ENCODE data around the gene STK26.

DNA sequence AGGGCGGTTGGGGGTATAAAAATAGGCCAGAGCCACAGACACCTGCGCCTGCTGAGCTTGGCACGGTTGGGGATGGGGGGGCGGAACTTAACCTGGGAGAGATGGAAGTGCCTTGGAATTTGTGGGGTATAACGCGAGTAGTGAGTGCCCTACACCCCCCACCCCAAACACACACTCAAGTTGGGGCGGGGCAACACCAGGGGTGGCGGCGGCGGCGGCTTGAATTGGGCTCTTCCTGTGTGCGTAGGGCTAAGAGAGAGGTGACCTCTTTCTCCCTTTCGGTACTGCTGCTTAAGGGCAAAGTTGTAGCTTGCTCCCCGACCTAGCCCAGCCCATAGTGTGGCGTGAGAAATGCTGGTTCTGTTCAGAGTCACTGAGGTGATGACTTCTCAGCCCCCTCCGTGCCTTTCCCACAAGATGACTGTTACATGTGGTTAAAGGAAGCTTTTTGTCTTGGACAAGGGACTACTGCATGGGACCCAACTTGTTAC is 839 bp downstream of the STK26 start:
- no peak for TF ChIP-seq POLR2A (IDR thresholded peaks at IDR 0.05)
- TF ChIP-seq, protein P1, sequence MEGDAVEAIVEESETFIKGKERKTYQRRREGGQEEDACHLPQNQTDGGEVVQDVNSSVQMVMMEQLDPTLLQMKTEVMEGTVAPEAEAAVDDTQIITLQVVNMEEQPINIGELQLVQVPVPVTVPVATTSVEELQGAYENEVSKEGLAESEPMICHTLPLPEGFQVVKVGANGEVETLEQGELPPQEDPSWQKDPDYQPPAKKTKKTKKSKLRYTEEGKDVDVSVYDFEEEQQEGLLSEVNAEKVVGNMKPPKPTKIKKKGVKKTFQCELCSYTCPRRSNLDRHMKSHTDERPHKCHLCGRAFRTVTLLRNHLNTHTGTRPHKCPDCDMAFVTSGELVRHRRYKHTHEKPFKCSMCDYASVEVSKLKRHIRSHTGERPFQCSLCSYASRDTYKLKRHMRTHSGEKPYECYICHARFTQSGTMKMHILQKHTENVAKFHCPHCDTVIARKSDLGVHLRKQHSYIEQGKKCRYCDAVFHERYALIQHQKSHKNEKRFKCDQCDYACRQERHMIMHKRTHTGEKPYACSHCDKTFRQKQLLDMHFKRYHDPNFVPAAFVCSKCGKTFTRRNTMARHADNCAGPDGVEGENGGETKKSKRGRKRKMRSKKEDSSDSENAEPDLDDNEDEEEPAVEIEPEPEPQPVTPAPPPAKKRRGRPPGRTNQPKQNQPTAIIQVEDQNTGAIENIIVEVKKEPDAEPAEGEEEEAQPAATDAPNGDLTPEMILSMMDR (IDR thresholded peaks at IDR 0.05), result no peak
- TF ChIP-seq POLR2AphosphoS5 (IDR thresholded peaks at IDR 0.05), result no peak
